ENCODE results near the gene COX4I1. TPM values are rescaled to one million over a fixed set of nuclear protein-coding genes. Genes with fewer than 3 reads are reported as not detected.

COX4I1 gene
- total RNA-seq, 4 donors from 2014 or later: 379 to 637 (median 462) TPM

GRCh38 chr16:85778873-85779272 is 20.6 kb upstream of the COX4I1 start:
- no peak for TF ChIP-seq CTCF (IDR thresholded peaks at IDR 0.05)
- DNase-seq (ENCODE audit: low spot score): no peak
- no peak for ATAC-seq (ENCODE audit: low FRiP score)

- no peak for DNase-seq (ENCODE audit: low spot score)
- ATAC-seq (ENCODE audit: low FRiP score): no peak
- TF ChIP-seq CTCF (IDR thresholded peaks at IDR 0.05): no peak
Measured at GRCh38 chr16:85780281-85780680, 19.2 kb upstream of the COX4I1 start.

- DNase-seq (ENCODE audit: low spot score) (no peak), ATAC-seq (ENCODE audit: low FRiP score) (no peak)
- TF ChIP-seq CTCF (IDR thresholded peaks at IDR 0.05): no peak
Measured at GRCh38 chr16:85781156-85781555, 18.3 kb upstream of the COX4I1 start.

- DNase-seq (ENCODE audit: low spot score) (no peak), ATAC-seq (ENCODE audit: low FRiP score) (no peak)
- TF ChIP-seq CTCF (IDR thresholded peaks at IDR 0.05): no peak
Measured at GRCh38 chr16:85781695-85782370, 17.7 kb upstream of the COX4I1 start.

- no peak for DNase-seq (ENCODE audit: low spot score)
- no peak for ATAC-seq (ENCODE audit: low FRiP score)
- TF ChIP-seq CTCF (IDR thresholded peaks at IDR 0.05): no peak
Measured at GRCh38 chr16:85782451-85782850, 17.0 kb upstream of the COX4I1 start.

GRCh38 chr16:85783441-85783840 is 16.1 kb upstream of the COX4I1 start:
- TF ChIP-seq CTCF (IDR thresholded peaks at IDR 0.05): no peak
- ATAC-seq (ENCODE audit: low FRiP score): no peak

GRCh38 chr16:85784813-85785212 is 14.7 kb upstream of the COX4I1 start:
- no peak for TF ChIP-seq CTCF (IDR thresholded peaks at IDR 0.05)
- ATAC-seq (ENCODE audit: low FRiP score) (no peak), DNase-seq (ENCODE audit: low spot score) (no peak)

More at GRCh38 chr16:85783441-85783840, 16.1 kb upstream of the COX4I1 start:
- no peak for DNase-seq (ENCODE audit: low spot score)

Measured in omental fat pad (tissue), 4 donors.